HCT116 (cell line): ENCODE measurements around the gene CCSER1. TPM values are rescaled to one million over a fixed set of nuclear protein-coding genes. Genes with fewer than 3 reads are reported as not detected.

Experiments
- ATAC-seq: fragments of 200-7000 bp; cut with Tn5 transposase; 2 replicates; pipeline ENCODE4 v1.9.1; 2020; ENCODE audit warnings: mild to moderate bottlenecking, moderate library complexity
- BruUV-seq: library from RNA; stranded (reverse); fragments of 400-500 nt; replicated peaks from 2 replicates; lab custom pipeline; 2021; lab: Mats Ljungman, UMichigan
- CTCF ChIA-PET: fragments of 300-600 bp; sonication (Branson Sonifier 250); formaldehyde crosslinking; loops from one replicate; lab custom pipeline; 2021; ENCODE audit warnings: antibody characterized with exemption; lab: Charles Lee
- POLR2A ChIA-PET: fragments of 300-600, 350-600 bp; sonication (Branson Sonifier 250); formaldehyde crosslinking; loops from one replicate; lab custom pipeline; 2021; ENCODE audit warnings: antibody characterized with exemption; lab: Charles Lee
- RAD21 ChIA-PET, 2 experiments: fragments of 300-600 bp; sonication (Branson Sonifier 250); formaldehyde crosslinking; loops; one replicate each; lab custom pipeline; 2023; ENCODE audit warnings: low total read pairs in 2 of 2; ENCODE audit not compliant: uncharacterized antibody in 2 of 2, unreplicated experiment in 2 of 2, low non-redundant PET in 1 of 2; lab: Charles Lee
- DNase-seq: peaks from one replicate; pipeline ENCODE4 v3.0.0-alpha.2; 2010; ENCODE audit warnings: low read depth, low spot score
- H2AFZ ChIP-seq: fragments of 200-600 bp; shearing (Covaris generic), sonication (generic); 2 replicates; pipeline ENCODE4 v1.6.1; 2017; ENCODE audit warnings: low read depth, mixed run types, mixed read lengths, antibody characterized with exemption, low read length; ENCODE audit not compliant: poor library complexity, severe bottlenecking
- H3K27ac ChIP-seq: 2 replicates; pipeline ENCODE4 v1.5.1; 2012; ENCODE audit warnings: low read depth, low read length
- H3K27me3 ChIP-seq: fragments of 200-600 bp; sonication (generic); 2 replicates; pipeline ENCODE4 v1.6.1; 2016; ENCODE audit warnings: mixed run types, low read length, mixed read lengths; ENCODE audit not compliant: insufficient read depth
- H3K36me3 ChIP-seq, 2 experiments: fragments of 200-500 bp in 1 of 2; fragments of 200-600 bp in 1 of 2; sonication (Bioruptor generic) in 1 of 2; sonication (generic) in 1 of 2; 2 replicates each; pipeline versions ENCODE4 v1.5.1 to v1.6.1; 2014 to 2016; ENCODE audit warnings: low read length in 2 of 2, inconsistent platforms in 1 of 2, mixed read lengths in 1 of 2, mixed run types in 1 of 2; ENCODE audit not compliant: insufficient read depth in 2 of 2, control insufficient read depth in 1 of 2
- H3K4me1 ChIP-seq, 2 experiments: fragments of 200-600 bp in 1 of 2; sonication (generic) in 1 of 2; 2 replicates each; pipeline versions ENCODE4 v1.5.1 to v1.6.1; 2012 to 2017; ENCODE audit warnings: low read length in 2 of 2, inconsistent platforms in 1 of 2, mild to moderate bottlenecking in 1 of 2, mixed read lengths in 1 of 2, mixed run types in 1 of 2, moderate library complexity in 1 of 2; ENCODE audit not compliant: insufficient read depth in 2 of 2, control insufficient read depth in 1 of 2
- H3K4me2 ChIP-seq: fragments of 200-600 bp; sonication (generic); 2 replicates; pipeline ENCODE4 v1.6.1; 2017; ENCODE audit warnings: mixed run types, low read length, mixed read lengths
- H3K4me3 ChIP-seq, 2 experiments: fragments of 200-600 bp in 1 of 2; sonication (generic) in 1 of 2; replicated peaks in 1 of 2; 2 replicates each; pipeline ENCODE4 v1.5.1; 2011 to 2016; ENCODE audit warnings: low read length in 2 of 2, control low read depth in 1 of 2, low read depth in 1 of 2, mild to moderate bottlenecking in 1 of 2, mixed read lengths in 1 of 2, mixed run types in 1 of 2
- H3K79me2 ChIP-seq: fragments of 200-600 bp; sonication (generic); 2 replicates; pipeline ENCODE4 v1.6.1; 2017; ENCODE audit warnings: mild to moderate bottlenecking, mixed run types, low read length, moderate library complexity, mixed read lengths; ENCODE audit not compliant: insufficient read depth
- H3K9ac ChIP-seq: fragments of 200-600 bp; sonication (generic); 2 replicates; pipeline ENCODE4 v1.6.1; 2016; ENCODE audit warnings: low read length, mixed read lengths
- H3K9me2 ChIP-seq: fragments of 200-600 bp; sonication (generic), shearing (Covaris generic); 2 replicates; pipeline ENCODE4 v1.6.1; 2017; ENCODE audit warnings: mixed run types, mild to moderate bottlenecking, moderate library complexity; ENCODE audit not compliant: insufficient read depth
- H3K9me3 ChIP-seq, 2 experiments: fragments of 200-500 bp in 1 of 2; fragments of 200-600 bp in 1 of 2; sonication (Bioruptor generic) in 1 of 2; sonication (generic) in 1 of 2; 2 replicates each; pipeline ENCODE4 v1.6.1; 2014 to 2017; ENCODE audit warnings: low read length in 2 of 2, mixed read lengths in 2 of 2, inconsistent platforms in 1 of 2, low read depth in 1 of 2, mild to moderate bottlenecking in 1 of 2, mixed run types in 1 of 2, moderate library complexity in 1 of 2; ENCODE audit not compliant: control insufficient read depth in 1 of 2, insufficient read depth in 1 of 2
- H4K20me1 ChIP-seq: fragments of 200-600 bp; sonication (generic), shearing (Covaris generic); 2 replicates; pipeline ENCODE4 v1.6.1; 2017; ENCODE audit warnings: mixed run types, mild to moderate bottlenecking, moderate library complexity; ENCODE audit not compliant: insufficient read depth
- CBX3 ChIP-seq: IDR thresholded peaks from 2 replicates; pipeline ENCODE4 v1.6.1; 2012; ENCODE audit warnings: low read depth
- CEBPB ChIP-seq: IDR thresholded peaks from 2 replicates; pipeline ENCODE4 v1.6.1; 2012; ENCODE audit warnings: low read depth
- EGR1 ChIP-seq: IDR thresholded peaks from 2 replicates; pipeline ENCODE4 v1.6.1; 2012; ENCODE audit warnings: low read depth
- ELF1 ChIP-seq: IDR thresholded peaks from 2 replicates; pipeline ENCODE4 v1.6.1; 2012; ENCODE audit warnings: low read depth, borderline replicate concordance
- EZH2 ChIP-seq: fragments of 200-600 bp; sonication (generic); IDR thresholded peaks from 2 replicates; pipeline ENCODE4 v1.6.1; 2017; ENCODE audit warnings: antibody characterized with exemption, mixed run types
- EZH2phosphoT487 ChIP-seq: fragments of 200-600 bp; IDR thresholded peaks from 2 replicates; pipeline ENCODE4 v1.6.1; 2018; ENCODE audit warnings: antibody characterized with exemption, borderline replicate concordance
- FOSL1 ChIP-seq: IDR thresholded peaks from 2 replicates; pipeline ENCODE4 v1.6.1; 2012; ENCODE audit warnings: low read depth
- POLR2A ChIP-seq: IDR thresholded peaks from 2 replicates; pipeline ENCODE4 v1.7.0; 2011; ENCODE audit warnings: borderline replicate concordance; ENCODE audit not compliant: insufficient read depth, insufficient read length; ENCODE audit errors: extremely low read depth
- POLR2AphosphoS5 ChIP-seq: IDR thresholded peaks from 2 replicates; pipeline ENCODE4 v1.6.1; 2011; ENCODE audit warnings: mild to moderate bottlenecking, low read depth, low read length, moderate library complexity
- RAD21 ChIP-seq: IDR thresholded peaks from 2 replicates; pipeline ENCODE4 v1.6.1; 2012; ENCODE audit warnings: low read depth, mild to moderate bottlenecking
- SIN3A ChIP-seq: IDR thresholded peaks from 2 replicates; pipeline ENCODE4 v1.6.1; 2012; ENCODE audit warnings: low read depth
- SRF ChIP-seq: IDR thresholded peaks from 2 replicates; pipeline ENCODE4 v1.6.1; 2012; ENCODE audit warnings: low read depth
- ZFX ChIP-seq: fragments of 450-650 bp; IDR thresholded peaks from 2 replicates; pipeline ENCODE4 v1.6.1; 2017
- intact Hi-C: fragments of 100-400 bp; cut with micrococcal nuclease; formaldehyde crosslinking; loops from 2 replicates; pipeline ENCODE4 v1.10.0; 2022
- total RNA-seq: library from RNA; stranded (reverse); gene quantifications from one replicate; pipeline ENCODE4 v1.2.1, GENCODE V29; 2021; ENCODE audit not compliant: unreplicated experiment
- TF ChIP-seq, protein P1 (sequence below): IDR thresholded peaks from 2 replicates; pipeline ENCODE4 v1.6.1; 2012
- TF ChIP-seq, protein P2 (sequence below): IDR thresholded peaks from 2 replicates; pipeline ENCODE4 v1.6.1; 2012
- TF ChIP-seq, protein P3 (sequence below): IDR thresholded peaks from 2 replicates; pipeline ENCODE4 v1.6.1; 2012; ENCODE audit warnings: low read depth

The CCSER1 gene
- total RNA-seq, 1 experiment from 2014 or later, result 6.7 TPM

DNA sequence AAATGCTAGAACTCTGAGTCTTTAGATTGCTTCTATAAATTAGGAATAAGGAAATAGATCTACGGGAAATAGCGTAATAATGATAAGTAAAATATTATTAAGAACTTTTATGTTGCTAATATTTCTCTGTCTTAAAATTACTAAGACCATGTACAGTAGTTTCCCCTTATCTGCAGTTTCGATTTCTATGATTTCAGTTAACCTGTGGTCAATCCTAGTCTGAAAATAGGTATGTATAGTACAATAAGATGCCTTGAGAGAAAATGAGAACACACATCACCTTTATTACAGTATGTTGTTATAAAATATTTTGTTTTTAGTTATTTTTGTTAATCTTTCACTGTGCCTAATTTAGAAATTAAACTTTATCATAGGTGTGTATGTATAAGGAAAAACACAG, 92.6 kb downstream of the CCSER1 start:
- no peaks in the 10 kb centered on the region for H3K9me2 ChIP-seq
- no peaks in the 10 kb centered on the region for H3K79me2 ChIP-seq
- no peak overlapping the region for H3K4me3 ChIP-seq
- no peaks in the 10 kb centered on the region for H4K20me1 ChIP-seq
- no peak overlapping the region for H3K9ac ChIP-seq
- H3K9me3 ChIP-seq, result no peaks in the 10 kb centered on the region
- peaks cover 0 to 6% of the 10 kb centered on the region in 2 experiments; a peak in 2 of 4 replicates for H3K4me1 ChIP-seq
- H3K4me2 ChIP-seq, result no peak overlapping the region
- H3K27me3 ChIP-seq, result no peaks in the 10 kb centered on the region
- TF ChIP-seq SIN3A, result no peak
- H3K36me3 ChIP-seq, result no peaks in the 10 kb centered on the region
- no peak for DNase-seq
- no TSS peak for BruUV-seq
- RAD21 ChIA-PET, result no interaction called here
- POLR2A ChIA-PET, result no interaction called here
- H2AFZ ChIP-seq, result no peak overlapping the region
- H3K27ac ChIP-seq, result no peak overlapping the region
- CTCF ChIA-PET, result no interaction called here
- ATAC-seq, result no peak
- intact Hi-C loops, result no loop called here

DNA sequence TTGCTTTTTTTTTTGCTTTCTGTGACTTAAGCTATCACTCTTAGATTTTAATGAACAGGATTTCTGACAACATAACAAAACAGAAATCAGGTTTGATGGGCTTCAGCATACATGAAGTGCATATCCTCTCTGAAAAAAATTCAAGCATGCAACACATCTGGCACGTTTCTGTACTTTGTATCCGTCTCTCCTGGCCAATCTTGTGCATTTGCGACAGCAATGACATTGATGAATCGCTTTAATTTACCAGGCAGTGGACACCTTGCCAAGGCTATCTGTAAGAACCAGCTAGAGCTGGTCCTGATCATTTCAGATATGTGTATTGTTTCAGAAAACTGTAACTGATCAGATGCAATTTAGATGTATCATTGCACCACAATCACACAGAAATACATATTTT, 93.3 kb downstream of the CCSER1 start:
- ChIA-PET RAD21 (no interaction called here), POLR2A (no interaction called here), CTCF (no interaction called here)
- no peaks in the 10 kb centered on the region for H4K20me1 ChIP-seq
- BruUV-seq, result no TSS peak
- ATAC-seq (no peak), DNase-seq (no peak)
- no peak overlapping the region for H3K4me2 ChIP-seq
- H3K9me2 ChIP-seq, result no peaks in the 10 kb centered on the region
- no peaks in the 10 kb centered on the region for H3K27me3 ChIP-seq
- H3K4me3 ChIP-seq, result no peak overlapping the region
- no peak overlapping the region for H3K27ac ChIP-seq
- peaks cover 0 to 1% of the 10 kb centered on the region in 2 experiments; a peak in 1 of 4 replicates for H3K4me1 ChIP-seq
- no peak for TF ChIP-seq CBX3
- TF ChIP-seq POLR2A, result no peak
- TF ChIP-seq FOSL1, result no peak
- no peak for TF ChIP-seq RAD21
- TF ChIP-seq EZH2, result no peak
- no peak for TF ChIP-seq EZH2phosphoT487
- TF ChIP-seq, protein P1, sequence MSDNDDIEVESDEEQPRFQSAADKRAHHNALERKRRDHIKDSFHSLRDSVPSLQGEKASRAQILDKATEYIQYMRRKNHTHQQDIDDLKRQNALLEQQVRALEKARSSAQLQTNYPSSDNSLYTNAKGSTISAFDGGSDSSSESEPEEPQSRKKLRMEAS, result no peak
- TF ChIP-seq, protein P2, sequence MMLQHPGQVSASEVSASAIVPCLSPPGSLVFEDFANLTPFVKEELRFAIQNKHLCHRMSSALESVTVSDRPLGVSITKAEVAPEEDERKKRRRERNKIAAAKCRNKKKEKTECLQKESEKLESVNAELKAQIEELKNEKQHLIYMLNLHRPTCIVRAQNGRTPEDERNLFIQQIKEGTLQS, result no peak
- TF ChIP-seq ZFX, result no peak
- no peak for TF ChIP-seq POLR2AphosphoS5
- TF ChIP-seq CEBPB, result no peak
- no peak for TF ChIP-seq SRF
- no peak for TF ChIP-seq ELF1
- no peak for TF ChIP-seq EGR1
- TF ChIP-seq, protein P3, sequence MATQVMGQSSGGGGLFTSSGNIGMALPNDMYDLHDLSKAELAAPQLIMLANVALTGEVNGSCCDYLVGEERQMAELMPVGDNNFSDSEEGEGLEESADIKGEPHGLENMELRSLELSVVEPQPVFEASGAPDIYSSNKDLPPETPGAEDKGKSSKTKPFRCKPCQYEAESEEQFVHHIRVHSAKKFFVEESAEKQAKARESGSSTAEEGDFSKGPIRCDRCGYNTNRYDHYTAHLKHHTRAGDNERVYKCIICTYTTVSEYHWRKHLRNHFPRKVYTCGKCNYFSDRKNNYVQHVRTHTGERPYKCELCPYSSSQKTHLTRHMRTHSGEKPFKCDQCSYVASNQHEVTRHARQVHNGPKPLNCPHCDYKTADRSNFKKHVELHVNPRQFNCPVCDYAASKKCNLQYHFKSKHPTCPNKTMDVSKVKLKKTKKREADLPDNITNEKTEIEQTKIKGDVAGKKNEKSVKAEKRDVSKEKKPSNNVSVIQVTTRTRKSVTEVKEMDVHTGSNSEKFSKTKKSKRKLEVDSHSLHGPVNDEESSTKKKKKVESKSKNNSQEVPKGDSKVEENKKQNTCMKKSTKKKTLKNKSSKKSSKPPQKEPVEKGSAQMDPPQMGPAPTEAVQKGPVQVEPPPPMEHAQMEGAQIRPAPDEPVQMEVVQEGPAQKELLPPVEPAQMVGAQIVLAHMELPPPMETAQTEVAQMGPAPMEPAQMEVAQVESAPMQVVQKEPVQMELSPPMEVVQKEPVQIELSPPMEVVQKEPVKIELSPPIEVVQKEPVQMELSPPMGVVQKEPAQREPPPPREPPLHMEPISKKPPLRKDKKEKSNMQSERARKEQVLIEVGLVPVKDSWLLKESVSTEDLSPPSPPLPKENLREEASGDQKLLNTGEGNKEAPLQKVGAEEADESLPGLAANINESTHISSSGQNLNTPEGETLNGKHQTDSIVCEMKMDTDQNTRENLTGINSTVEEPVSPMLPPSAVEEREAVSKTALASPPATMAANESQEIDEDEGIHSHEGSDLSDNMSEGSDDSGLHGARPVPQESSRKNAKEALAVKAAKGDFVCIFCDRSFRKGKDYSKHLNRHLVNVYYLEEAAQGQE, result no peak
- no peaks in the 10 kb centered on the region for H3K9me3 ChIP-seq
- H2AFZ ChIP-seq, result no peak overlapping the region
- intact Hi-C loops, result no loop called here
- no peaks in the 10 kb centered on the region for H3K36me3 ChIP-seq
- H3K79me2 ChIP-seq, result no peaks in the 10 kb centered on the region
- no peak overlapping the region for H3K9ac ChIP-seq
